GM04504 (cell line): ENCODE data around the gene MALT1.
A peak's percentile ranks its signal among the peaks of the same experiment; 100 is the strongest.

Experiments
- DNase-seq: peaks from one replicate; pipeline ENCODE4 v3.0.0-alpha.2; 2012; ENCODE audit warnings: low read depth

Gene MALT1

GRCh38 chr18:58653814-58654509 is 17.3 kb upstream of the MALT1 start:
- no peak for DNase-seq

DNA sequence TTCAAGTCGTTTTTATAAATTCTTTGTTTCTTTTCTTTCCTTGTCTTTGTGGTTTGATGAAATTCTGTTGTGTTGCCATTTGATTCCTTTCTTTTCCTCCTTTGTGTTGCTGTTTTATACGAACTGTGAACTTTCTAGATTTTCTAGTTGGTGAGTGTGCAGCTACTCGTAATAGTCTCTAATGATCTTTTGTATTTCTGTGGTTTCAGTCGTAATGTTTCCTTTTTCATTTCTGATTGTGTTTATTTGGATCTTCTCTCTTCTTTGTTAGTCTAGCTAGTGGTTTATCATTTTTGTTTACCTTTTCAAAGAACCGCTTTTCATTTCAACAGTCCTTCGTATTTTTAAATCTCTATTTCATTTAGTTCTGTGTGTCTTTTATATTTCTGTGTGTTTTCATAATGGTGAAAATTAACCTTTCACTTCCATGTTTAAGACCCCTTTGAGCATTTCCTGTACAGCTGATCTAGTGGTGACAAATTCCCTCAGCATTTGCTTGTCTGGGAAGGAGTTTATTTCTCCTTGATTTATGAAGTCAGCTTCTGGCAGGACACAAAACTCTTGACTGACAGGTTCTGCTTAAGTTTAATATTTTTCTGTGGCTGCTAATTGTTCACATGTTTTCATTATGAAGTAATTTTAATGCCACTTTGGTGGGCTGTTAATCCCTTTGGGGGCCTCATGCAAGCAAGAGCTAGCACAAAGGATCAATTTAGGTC is 16.2 kb upstream of the MALT1 start:
- no peak for DNase-seq

DNA sequence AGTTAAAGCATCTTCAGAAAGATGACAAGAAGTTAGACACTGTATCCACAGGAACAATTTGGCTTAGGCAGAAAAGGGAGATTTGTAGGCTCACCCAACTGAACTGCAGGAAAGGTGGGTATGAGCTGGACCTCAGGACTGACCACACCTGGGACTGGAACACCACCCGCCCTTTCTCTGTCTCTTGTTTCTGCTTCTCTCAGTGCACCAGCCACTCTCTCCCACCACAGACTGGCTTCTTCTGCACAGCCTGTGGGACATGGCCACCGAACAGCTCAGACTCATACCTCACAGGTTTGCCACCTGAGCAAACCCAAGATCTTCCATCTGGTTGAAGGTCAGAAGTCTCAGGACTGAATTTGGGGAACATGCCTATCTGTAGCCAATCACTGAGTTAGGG is 14.2 kb upstream of the MALT1 start:
- no peak for DNase-seq

- DNase-seq, result no peak
Measured at GRCh38 chr18:58657494-58657893, 13.8 kb upstream of the MALT1 start.

DNA sequence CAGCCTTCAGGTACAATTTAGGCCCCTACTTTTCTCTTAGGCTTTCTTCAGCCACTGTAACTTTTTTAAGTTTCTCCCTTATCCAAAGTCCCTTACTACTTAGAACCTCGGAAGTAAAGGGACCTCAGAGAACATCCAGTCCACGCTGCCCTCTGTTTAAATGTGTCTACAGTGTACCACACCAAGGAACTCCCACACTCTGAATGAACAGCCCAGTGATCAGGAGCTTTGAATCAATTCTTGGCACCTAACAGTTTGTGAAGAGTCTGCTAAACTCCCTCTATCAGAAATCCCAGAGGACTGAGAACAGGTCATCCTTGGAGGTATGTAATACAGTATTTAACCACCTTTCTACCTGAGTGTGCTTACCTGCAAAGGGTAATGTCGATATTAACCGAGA is 11.6 kb upstream of the MALT1 start:
- DNase-seq, result no peak

- no peak for DNase-seq
Measured at GRCh38 chr18:58660915-58661314, 10.3 kb upstream of the MALT1 start.

GRCh38 chr18:58661423-58661822 is 9.8 kb upstream of the MALT1 start:
- no peak for DNase-seq

DNA sequence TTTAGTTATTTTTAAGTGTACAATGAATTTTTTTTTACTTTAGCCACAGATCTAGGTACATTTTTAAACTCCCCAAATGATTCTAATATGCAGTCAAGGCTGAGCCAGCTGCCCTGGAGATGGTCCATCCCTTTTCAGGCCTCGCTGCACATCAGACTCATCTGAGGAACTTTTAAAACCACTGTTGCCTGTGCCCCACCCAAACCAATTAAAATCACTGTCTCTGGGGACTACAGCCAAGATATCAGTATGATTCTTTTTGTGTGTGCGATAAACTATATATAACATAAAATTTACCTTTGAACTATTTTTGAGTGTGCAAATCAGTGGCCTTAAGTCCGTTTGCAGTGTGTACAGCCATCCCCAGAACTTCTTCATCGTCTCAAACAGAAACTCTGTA is 9.1 kb upstream of the MALT1 start:
- no peak for DNase-seq

DNA sequence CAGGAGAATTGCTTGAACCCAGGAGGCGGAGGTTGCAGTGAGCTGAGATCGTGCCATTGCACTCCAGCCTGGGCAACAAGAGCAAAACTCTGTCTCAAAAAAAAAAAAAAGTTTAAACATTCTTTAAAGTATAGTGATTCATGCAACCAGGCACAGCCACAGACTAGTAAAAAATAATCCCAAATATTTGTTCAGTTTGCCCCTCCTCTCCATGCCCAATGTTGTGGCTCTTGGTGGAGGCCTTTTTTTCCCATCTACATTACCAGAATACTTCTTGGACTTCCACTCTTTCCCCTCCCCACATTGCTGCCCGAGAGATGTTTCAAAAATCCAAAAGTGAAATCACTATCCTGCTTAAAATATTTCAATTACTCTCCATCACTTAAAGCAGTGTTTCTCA is 5.1 kb upstream of the MALT1 start:
- no peak for DNase-seq

DNA sequence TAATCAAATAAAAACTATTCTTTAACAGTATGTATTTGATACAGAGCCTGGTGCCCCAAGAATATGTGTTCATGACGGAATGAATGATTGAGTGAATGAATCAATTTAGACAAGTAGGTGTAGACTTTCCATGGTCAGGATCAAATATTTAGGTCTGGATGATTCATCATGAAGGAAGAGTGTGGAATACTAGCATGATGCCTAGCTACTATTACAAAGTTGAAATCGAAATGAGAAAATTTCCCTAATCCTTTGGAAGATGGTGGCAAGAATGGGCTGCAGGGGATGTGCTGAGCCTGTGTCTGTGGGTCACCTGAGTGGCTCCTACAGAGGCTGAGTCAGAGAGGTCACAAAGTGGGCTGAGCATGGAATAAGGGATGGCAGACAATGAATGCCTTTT is 3.1 kb upstream of the MALT1 start:
- no peak for DNase-seq

DNA sequence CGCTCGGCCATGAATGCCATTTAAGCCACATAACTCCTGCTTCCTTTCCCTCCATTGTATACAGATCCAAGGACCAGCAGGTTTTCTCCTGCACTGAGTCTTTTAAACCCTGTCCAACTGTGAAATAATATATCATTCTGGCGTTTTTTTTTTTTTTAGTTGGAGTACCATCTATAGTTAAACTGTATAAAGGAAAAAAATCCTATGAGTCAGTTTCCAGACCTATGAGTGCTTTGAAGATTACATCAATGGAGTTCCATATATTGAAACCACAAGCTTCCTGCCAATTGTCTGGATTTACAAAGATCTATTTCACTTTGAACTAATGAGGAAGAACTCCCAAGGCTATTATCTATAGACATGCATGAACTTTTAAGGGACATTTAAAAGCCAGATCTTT is 2.4 kb upstream of the MALT1 start:
- DNase-seq, result no peak

DNA sequence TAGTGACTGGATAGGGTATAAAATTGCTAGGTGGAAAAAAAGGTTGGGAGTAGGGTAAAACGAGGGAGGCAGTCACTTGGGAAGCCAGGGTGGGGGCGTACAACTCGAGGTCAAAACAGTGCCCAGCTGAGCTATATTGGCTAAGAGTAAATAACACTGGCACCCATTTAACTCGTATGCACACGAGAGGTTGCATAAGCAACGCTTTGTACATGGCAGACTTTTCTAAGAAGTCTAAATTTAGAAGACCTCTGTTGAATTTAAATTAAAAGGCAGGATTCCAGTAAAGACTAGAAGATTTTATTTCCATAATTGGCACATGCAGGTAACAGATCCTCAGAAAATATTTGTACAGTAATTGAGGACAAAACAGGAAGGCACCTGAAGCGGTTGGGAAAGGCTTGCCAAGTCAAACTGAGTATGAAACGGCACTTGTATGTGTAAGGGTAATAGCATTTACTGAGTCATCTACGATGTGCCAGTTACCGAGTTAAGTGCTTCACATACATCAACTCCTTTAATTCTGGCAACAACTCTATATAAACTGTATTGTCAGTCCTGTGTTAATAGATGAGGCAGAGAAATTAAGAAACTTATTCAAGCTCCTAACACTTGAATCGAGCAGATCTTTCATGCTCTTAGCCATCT is 1.4 kb upstream of the MALT1 start:
- no peak for DNase-seq

DNA sequence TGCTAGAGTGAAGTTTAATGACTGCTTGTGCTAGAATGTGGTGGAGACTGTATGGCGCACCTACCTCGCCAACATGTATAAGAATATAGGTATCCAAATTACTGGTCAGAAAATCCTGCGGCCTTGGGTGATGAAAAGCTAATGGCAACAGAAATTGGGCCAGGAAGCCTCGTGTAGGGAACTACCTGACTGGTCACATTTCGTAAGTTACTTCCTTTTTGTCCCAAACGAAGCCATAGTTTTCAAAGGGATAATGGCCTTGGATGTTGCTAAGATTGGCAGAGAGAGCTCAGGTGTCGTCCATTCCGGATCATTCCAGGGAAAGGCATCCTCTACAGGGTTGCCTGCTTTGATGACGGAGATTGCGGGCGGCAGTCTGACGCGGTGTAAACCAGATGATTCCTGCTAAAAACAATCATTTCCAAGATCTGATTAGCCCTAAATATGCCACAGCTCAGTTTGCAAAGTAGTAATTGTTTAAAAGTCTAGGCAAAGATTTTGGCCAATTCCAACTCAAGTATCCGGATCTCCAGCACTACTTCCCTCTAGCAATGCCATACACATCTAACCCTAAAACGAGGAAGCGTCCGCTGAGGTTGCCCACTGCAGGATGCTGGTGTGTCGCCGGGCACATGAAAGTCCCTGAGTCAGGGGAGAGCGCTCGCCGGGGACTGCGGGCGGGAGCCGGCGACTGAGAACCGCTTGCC is 708 bp upstream of the MALT1 start:
- no peak for DNase-seq

DNA sequence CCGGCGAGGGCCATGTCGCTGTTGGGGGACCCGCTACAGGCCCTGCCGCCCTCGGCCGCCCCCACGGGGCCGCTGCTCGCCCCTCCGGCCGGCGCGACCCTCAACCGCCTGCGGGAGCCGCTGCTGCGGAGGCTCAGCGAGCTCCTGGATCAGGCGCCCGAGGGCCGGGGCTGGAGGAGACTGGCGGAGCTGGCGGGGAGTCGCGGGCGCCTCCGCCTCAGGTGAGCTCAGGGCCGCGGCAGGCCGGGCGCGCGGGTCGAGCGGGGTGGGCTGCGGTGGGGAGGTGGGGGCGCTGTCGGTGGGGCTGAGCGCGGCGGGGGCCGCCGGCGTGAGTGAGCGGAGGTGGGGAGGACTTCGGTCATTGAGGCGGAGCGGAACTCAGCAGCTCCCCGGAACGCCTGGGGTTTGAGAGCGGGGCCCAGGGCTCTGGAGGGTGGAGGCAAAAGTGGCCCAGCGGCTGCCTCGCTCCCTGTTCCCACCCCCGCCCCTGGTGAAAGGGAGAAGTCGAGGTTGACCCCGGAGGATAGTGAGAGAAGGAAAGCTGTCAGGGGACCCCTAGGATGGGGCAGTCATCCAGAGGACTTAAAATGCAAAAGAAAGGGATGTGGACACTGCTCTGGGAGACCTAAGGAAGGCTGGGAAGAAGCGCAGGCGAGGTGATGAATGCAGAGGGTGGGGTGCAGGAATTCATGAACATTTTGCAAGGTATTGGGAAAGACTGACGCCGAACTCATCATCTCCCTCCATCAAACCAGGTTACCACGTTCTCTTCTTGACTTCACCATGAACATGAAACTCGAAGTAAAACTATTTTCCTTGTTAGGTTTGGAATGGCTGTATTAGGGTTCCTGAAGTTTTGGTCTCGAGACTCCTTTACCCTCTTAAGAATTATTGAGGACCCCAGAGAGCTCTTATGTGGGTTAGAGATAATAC is 633 bp downstream of the MALT1 start:
- DNase-seq, result no peak

- DNase-seq, result no peak
Measured at GRCh38 chr18:58674159-58674558, 2.9 kb downstream of the MALT1 start.

GRCh38 chr18:58674863-58675472 is 3.7 kb downstream of the MALT1 start:
- no peak for DNase-seq

DNA sequence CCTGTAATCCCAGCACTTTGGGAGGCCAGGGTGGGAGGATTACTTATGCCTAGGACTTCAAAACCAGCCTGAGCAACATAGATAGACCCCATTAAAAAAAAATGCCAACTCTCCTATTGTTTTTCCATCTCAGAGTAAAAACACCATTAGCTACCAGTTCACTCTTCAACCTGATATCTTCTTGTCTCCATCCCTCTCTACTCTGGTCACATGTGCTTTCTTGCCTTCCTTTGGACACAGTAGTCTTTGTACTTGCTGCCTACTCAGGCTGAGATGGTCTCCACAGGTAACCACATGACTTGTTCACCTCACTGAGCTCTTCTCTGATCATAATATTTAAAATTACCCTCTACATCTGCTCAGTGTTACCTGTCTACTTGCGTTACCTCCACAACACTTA is 5.0 kb downstream of the MALT1 start:
- no peak for DNase-seq

DNA sequence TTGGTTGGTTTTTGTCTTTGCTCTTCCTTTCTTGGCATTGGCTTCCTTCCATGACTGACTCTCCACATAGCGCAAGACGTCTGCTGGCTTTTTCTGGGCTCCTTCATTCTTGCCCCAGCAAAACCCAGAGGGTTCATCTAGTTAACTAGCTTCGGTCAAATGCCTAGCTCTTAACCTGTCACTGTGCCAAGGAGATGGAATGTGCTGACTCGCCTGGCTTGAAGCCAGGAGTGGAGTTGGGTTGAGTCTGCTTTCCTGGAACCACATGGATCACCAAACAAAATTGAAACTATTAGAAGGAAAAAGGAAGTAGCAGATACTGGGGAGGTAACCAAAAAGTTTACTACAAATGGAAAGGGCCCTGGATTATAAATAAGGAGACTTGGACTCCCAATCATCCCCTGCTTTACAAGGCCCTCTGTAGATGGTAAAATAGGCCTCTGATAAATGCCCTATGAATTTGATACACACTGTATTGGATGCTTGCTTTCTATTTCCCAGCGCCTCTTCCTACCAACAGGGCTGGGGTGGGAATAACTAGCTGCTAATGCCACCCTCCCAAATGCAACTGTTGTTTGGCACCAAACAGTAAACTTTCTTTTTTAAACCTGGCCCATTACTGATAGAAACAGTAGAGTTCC is 11.3 kb downstream of the MALT1 start:
- DNase-seq, result peak; percentile 51

- no peak for DNase-seq
Measured at GRCh38 chr18:58687871-58688308, 16.6 kb downstream of the MALT1 start.

GRCh38 chr18:58690259-58690658 is 19.0 kb downstream of the MALT1 start:
- DNase-seq, result no peak

GRCh38 chr18:58691256-58691655 is 20.0 kb downstream of the MALT1 start:
- DNase-seq, result no peak
